Activated B cell treated with CpG ODN at 0.5 μM for 24 hours (primary cell): Measurements from ENCODE around the gene PABPC3. TPM values are rescaled to one million over a fixed set of nuclear protein-coding genes. Genes with fewer than 3 reads are reported as not detected.

Experiments used
- ATAC-seq: fragments of 200-7000 bp; cut with Tn5 transposase; one replicate; pipeline ENCODE4 v1.10.0; 2021; ENCODE audit warnings: low read depth, mild to moderate bottlenecking, moderate library complexity
- CTCF ChIA-PET: fragments of 350-600 bp; sonication (Branson Sonifier 250); formaldehyde crosslinking; loops from one replicate; lab custom pipeline; 2021; ENCODE audit warnings: antibody characterized with exemption; lab: Charles Lee
- POLR2A ChIA-PET: fragments of 350-600 bp; sonication (Branson Sonifier 250); formaldehyde crosslinking; loops from one replicate; lab custom pipeline; 2021; ENCODE audit warnings: antibody characterized with exemption; lab: Charles Lee
- DNase-seq: peaks from one replicate; pipeline ENCODE4 v3.0.0; 2022
- H3K27ac Mint-ChIP-seq: one replicate; pipeline ENCODE4 v1.8.0; 2020; ENCODE audit warnings: mixed read lengths
- H3K27me3 Mint-ChIP-seq: one replicate; pipeline ENCODE4 v1.8.0; 2021; ENCODE audit warnings: mixed read lengths
- H3K36me3 Mint-ChIP-seq: one replicate; pipeline ENCODE4 v1.8.0; 2021; ENCODE audit warnings: low read depth, mixed read lengths
- H3K4me1 Mint-ChIP-seq: one replicate; pipeline ENCODE4 v1.8.0; 2021; ENCODE audit warnings: mixed read lengths
- H3K4me3 Mint-ChIP-seq: one replicate; pipeline ENCODE4 v1.8.0; 2020; ENCODE audit warnings: mild to moderate bottlenecking, mixed read lengths
- H3K9me3 Mint-ChIP-seq: one replicate; pipeline ENCODE4 v1.8.0; 2020; ENCODE audit warnings: mixed read lengths
- intact Hi-C: fragments of 100-400 bp; cut with micrococcal nuclease; formaldehyde crosslinking; loops from one replicate; pipeline ENCODE4 v1.15.1; 2024
- total RNA-seq: library from RNA; stranded (reverse); gene quantifications from 2 replicates; pipeline ENCODE4 v1.2.3, GENCODE V29; 2022
- TF ChIP-seq, protein P1 (sequence below): fragments of 200-600 bp; IDR thresholded peaks from one replicate; pipeline ENCODE4 v1.8.0; 2022; ENCODE audit warnings: antibody characterized with exemption, mild to moderate bottlenecking

PABPC3 gene
- 0.35 and 0.46 TPM in 2 replicates for total RNA-seq

DNA sequence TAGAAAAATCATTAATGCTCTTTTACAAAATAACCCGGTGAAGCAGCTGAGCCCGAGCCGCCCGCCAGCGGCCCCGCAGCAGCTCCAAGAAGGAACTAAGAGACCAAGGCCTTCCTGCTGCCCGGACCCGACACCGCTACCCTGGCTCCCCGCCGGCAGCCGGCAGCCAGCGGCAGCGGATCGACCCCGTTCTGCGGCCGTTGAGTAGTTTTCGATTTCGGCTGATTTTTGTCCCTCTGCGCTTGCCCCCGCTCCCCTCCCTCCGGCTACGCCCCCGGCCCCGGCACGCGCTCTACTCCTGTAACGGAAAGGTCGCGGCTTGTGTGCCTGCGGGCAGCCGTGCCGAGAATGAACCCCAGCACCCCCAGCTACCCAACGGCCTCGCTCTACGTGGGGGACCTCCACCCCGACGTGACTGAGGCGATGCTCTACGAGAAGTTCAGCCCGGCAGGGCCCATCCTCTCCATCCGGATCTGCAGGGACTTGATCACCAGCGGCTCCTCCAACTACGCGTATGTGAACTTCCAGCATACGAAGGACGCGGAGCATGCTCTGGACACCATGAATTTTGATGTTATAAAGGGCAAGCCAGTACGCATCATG, at the start of gene PABPC3:
Gene PABPC3, plus strand, starts transcription at position 286 of the 603 bp plus-strand sequence. Its CDS starts 63 bp downstream, at position 349.
- Mint-ChIP-seq H3K27ac (no peak within 1 kb of the TSS), H3K4me1 (peaks cover 3% of the 10 kb centered on the region), H3K36me3 (no peaks in the 10 kb centered on the region), H3K4me3 (peak within 1 kb of the TSS; percentile 28), H3K9me3 (no peaks in the 10 kb centered on the region), H3K27me3 (peaks cover 37% of the 10 kb centered on the region)
- no peak for DNase-seq
- TF ChIP-seq, protein P1, sequence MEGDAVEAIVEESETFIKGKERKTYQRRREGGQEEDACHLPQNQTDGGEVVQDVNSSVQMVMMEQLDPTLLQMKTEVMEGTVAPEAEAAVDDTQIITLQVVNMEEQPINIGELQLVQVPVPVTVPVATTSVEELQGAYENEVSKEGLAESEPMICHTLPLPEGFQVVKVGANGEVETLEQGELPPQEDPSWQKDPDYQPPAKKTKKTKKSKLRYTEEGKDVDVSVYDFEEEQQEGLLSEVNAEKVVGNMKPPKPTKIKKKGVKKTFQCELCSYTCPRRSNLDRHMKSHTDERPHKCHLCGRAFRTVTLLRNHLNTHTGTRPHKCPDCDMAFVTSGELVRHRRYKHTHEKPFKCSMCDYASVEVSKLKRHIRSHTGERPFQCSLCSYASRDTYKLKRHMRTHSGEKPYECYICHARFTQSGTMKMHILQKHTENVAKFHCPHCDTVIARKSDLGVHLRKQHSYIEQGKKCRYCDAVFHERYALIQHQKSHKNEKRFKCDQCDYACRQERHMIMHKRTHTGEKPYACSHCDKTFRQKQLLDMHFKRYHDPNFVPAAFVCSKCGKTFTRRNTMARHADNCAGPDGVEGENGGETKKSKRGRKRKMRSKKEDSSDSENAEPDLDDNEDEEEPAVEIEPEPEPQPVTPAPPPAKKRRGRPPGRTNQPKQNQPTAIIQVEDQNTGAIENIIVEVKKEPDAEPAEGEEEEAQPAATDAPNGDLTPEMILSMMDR = no peak
- no peak for ATAC-seq
- CTCF ChIA-PET = no interaction called here
- intact Hi-C loops = no loop called here
- POLR2A ChIA-PET = no interaction called here

DNA sequence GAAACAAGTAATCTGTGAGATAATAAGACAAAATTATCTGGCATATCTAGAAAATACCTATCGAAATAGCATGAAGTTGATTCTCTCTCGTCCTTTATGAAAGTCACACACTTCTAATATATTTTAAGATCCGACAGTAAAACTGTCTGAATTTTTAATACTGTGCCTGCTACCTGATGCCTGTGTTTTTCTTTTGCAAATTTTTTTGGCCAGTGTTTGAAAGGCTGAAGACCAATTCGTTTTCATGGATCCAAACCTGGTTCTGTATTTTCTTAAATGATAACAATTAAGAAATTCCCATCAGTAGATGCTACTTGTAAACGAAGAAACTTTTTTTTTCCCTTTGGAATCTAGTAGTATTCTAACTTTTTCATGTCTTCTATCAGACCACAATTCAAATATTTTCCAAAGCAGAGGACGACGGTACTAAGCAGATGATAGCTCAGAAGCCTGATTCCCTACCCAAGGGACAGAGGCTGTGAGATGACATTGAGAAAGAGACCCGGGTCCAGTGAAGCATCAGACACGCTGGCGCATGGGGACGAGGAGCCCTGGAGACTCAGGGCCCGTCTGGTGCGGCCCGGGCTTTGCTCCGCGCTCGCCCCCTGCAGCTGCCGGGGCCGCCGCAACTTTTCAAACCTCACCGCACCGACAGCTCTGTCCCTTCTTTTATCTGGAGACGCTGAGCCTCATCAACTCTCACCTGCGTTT, 49.5 kb upstream of the PABPC3 start:
- POLR2A ChIA-PET = no interaction called here
- CTCF ChIA-PET = no interaction called here
- Mint-ChIP-seq H3K27me3 (peaks cover 63% of the 10 kb centered on the region), H3K27ac (no peak overlapping the region), H3K4me1 (peaks cover 4% of the 10 kb centered on the region), H3K36me3 (peaks cover 3% of the 10 kb centered on the region), H3K4me3 (no peak overlapping the region), H3K9me3 (peaks cover 9% of the 10 kb centered on the region)
- TF ChIP-seq, protein P1 = no peak
- intact Hi-C loops = no loop called here
- DNase-seq (no peak), ATAC-seq (no peak)

DNA sequence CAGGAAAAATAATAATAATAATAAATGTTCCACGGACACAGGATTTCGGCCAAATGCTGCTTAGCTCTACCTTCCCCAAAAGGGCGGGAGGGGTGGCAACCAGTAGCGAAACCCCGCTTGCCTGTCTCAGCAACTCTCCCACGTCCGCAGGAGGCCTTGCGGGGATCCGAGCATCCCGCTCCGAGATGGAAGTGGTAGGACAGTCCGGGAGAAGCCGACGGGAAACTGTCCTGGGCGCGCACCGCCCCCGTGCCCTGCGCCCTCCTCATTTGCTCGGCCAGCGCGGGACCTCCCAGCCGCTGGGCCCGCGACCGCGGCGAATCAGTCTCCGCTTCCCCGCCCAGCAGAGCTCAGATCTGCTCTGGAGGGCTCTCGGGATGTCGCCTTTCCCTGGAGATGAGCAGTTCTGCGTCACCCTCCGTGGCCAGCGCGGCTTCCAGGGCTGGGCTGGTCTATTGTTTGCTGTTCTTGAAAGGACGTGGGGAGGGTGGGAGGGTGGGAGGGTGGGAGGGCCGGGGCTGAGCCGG, 48.9 kb upstream of the PABPC3 start:
- POLR2A ChIA-PET = no interaction called here
- peaks cover 4% of the 10 kb centered on the region for H3K4me1 Mint-ChIP-seq
- intact Hi-C loops = no loop called here
- H3K4me3 Mint-ChIP-seq = no peak overlapping the region
- no peak for DNase-seq
- H3K9me3 Mint-ChIP-seq = peaks cover 9% of the 10 kb centered on the region
- no peak for ATAC-seq
- TF ChIP-seq, protein P1 = no peak
- CTCF ChIA-PET = no interaction called here
- H3K27me3 Mint-ChIP-seq = peaks cover 61% of the 10 kb centered on the region
- peaks cover 3% of the 10 kb centered on the region for H3K36me3 Mint-ChIP-seq
- H3K27ac Mint-ChIP-seq = no peak overlapping the region

DNA sequence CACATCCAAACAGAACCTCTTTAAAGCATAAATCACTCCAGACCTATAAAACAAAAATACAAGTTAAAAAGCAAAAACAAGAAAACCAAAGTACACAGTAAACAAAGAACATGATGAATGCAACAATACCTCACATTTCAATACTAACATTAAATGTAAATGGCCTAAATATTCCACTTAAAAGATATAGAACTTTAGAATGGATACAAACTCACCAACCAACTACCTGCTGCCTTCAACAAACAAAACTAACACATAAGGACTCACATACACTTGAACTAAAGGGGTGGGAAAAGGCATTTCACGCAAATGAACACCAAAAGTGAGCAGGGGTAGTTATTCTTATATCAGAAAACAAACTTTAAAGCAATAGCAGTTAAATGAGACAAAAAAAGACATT, 44.9 kb upstream of the PABPC3 start:
- no peak overlapping the region for H3K4me3 Mint-ChIP-seq
- no peak overlapping the region for H3K27ac Mint-ChIP-seq
- H3K4me1 Mint-ChIP-seq = peaks cover 4% of the 10 kb centered on the region
- DNase-seq (no peak), ATAC-seq (no peak)
- CTCF ChIA-PET = no interaction called here
- peaks cover 9% of the 10 kb centered on the region for H3K9me3 Mint-ChIP-seq
- intact Hi-C loops = no loop called here
- TF ChIP-seq, protein P1 = no peak
- H3K27me3 Mint-ChIP-seq = peaks cover 40% of the 10 kb centered on the region
- POLR2A ChIA-PET = no interaction called here
- peaks cover 3% of the 10 kb centered on the region for H3K36me3 Mint-ChIP-seq

DNA sequence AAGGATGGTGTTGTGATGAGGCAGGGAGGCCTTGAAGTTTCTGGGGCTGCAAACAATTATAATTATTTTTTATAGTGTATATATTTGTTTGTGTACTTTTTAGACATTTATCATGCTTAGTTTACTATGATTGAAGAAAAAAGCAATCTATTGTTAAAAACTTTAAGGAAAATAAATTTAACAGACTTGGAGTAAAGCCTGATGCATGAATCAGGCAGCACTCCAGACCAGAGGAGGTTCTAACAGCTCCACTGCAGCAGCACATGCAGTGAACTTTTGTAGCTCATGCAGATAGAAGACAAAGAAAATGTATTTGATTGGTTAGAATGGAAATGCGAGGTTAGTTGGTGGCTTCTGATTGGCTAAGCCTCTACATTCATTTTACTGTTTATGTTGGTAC, 36.8 kb upstream of the PABPC3 start:
- peaks cover 42% of the 10 kb centered on the region for H3K4me1 Mint-ChIP-seq
- DNase-seq (no peak), ATAC-seq (no peak)
- H3K36me3 Mint-ChIP-seq = peaks cover 1% of the 10 kb centered on the region
- H3K27ac Mint-ChIP-seq = no peak overlapping the region
- H3K4me3 Mint-ChIP-seq = no peak overlapping the region
- CTCF ChIA-PET = no interaction called here
- H3K27me3 Mint-ChIP-seq = no peaks in the 10 kb centered on the region
- peaks cover 7% of the 10 kb centered on the region for H3K9me3 Mint-ChIP-seq
- TF ChIP-seq, protein P1 = no peak
- intact Hi-C loops = no loop called here
- POLR2A ChIA-PET = no interaction called here
